GM18511 (cell line): Measurements from ENCODE around the gene NT5DC1.
A peak's percentile ranks its signal among the peaks of the same experiment; 100 is the strongest.

Experiments
- ATAC-seq: cut with Tn5 transposase; IDR thresholded peaks from one replicate; pipeline ENCODE4 v1.9.1; 2021; ENCODE audit warnings: mild to moderate bottlenecking, moderate library complexity; ENCODE audit not compliant: unreplicated experiment

Gene NT5DC1

GRCh38 chr6:116234689-116235088 lies 134.0 kb downstream of the NT5DC1 start:
- no peak for ATAC-seq

DNA sequence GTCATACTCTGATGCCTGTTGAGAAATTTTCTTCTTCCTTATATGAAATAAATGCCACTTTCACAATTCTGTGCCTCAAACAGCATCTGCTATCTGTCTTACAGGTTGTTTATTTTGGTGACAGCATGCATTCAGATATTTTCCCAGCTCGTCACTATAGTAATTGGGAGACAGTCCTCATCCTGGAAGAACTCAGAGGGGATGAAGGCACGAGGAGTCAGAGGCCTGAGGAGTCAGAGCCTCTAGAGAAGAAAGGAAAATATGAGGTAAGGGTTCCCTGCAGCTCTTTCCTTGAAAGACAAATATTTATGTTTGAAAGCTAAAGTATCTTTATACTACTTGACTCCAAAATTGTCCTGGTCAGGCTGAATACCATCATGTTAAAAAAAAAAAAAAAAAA lies 137.4 kb downstream of the NT5DC1 start:
- no peak for ATAC-seq

DNA sequence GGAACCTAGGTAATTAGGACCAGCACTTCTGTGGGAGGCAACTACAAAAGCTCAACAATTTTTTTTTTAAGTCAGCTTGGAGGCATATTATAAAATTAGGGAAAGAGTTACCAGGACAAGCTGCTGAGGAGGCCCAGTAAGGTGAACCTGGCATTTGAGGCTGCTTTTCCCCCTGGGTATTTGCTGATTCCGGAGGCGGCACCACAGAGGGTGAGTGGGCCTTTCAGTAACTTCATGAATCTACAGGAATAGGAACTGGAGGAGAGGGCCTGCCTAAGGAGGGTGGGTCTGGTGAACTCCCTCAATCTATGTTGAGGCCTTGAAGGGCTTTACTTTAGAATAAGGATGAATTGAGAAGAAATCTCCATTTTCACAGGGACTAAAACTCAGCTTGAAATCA lies 138.6 kb downstream of the NT5DC1 start:
- ATAC-seq, result no peak

DNA sequence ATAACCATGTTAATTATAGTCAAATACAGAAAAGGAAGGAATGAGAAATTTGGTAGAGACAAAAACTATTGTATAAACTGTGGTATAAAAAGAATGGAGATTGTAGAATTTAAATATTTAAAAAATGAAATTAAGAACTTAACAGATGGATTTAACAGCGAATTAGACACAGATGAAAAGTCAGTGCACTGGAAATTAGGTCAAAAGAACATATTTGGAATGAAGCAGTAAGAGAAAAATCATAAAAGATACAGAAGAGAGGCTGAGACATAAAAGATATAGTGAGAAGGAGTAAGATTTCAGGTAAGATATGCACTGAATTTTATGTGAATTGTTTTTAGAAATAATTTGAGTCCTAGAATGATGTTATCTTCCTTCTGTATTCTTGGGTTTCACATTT lies 139.2 kb downstream of the NT5DC1 start:
- ATAC-seq, result no peak

GRCh38 chr6:116244284-116244683 lies 143.6 kb downstream of the NT5DC1 start:
- ATAC-seq, result no peak

GRCh38 chr6:116246089-116246488 lies 145.4 kb downstream of the NT5DC1 start:
- ATAC-seq, result no peak

DNA sequence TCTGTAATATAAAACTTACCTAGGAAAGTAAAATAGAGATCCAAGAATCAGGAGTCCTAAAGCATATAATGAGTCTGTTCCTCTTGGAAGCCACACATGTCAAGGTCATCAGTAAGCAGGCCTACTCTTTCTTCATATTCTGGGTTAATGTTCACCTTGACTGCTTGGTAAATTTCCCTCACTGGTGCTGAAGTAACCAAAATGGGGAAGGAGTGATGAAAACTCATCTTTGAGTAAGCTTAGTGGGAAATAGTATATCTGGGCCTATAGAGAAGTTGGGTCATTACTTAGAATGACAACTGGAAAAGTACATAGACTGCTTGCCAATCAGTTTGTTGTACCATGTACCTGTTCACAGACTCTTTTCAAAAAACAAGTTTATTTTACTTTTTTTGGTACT lies 146.6 kb downstream of the NT5DC1 start:
- no peak for ATAC-seq

- ATAC-seq, result no peak
These were observed 147.9 kb downstream of the NT5DC1 start for GRCh38 chr6:116248577-116248976.

DNA sequence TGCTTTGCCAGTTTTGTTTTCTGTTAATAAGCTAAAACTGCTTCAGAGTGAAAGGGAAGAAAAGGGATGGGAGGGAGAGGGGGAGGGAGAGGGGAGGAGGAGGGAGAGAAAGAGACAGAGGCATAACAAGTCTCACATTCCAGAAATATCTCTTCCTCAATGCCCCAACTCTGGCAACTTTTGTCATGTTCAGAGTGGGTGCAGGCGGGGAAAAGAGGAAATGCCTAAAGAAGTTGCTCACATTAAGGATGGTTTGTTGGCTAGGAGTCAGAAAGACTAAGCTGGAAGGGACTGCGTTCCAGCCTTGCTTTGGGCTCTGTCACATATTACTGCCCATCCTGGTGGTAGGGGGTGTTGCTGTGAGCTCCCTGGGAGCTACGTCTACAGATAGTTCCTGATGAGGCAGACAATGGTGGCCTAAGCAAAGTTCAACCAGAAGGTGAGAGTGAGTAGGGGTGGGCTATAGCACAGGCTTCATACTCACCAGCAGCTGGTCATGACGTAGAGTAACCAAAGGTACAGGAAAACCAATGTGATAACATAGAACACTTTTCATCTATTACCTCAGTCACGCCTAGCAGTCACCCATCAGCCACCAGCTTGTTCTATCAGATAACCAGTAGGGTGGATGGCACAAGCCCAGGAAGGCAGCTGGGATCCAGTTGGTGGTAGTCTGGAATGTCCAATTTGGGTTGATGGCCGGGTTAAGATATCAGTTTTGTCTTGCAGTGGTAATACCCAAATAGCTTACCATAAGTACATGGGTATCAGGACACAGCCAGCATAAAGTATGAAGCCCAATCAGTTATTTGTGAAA lies 151.1 kb downstream of the NT5DC1 start:
- no peak for ATAC-seq

DNA sequence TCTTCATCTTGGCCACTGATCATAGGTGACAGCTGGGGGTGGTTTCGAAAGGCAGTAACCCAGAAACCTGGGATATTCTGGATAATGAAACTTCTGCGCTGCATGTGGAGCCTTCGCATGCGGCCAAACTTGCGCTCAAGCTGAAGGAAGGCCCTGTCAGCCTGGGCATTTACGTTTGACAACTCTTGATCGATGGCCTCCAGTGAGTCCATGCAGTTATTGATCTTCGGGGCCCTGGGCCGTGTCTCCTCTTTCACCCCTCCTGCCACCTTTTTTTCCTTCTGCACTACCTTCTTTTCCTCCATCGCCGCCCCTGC lies 152.5 kb downstream of the NT5DC1 start:
- ATAC-seq, result no peak

GRCh38 chr6:116253505-116254296 lies 153.0 kb downstream of the NT5DC1 start, which contains the start of gene TSPYL4:
TSS of gene TSPYL4 (minus strand) at chr6:116254075. CDS start at chr6:116254008, 67 bp downstream.
- ATAC-seq, result peak; percentile 99

DNA sequence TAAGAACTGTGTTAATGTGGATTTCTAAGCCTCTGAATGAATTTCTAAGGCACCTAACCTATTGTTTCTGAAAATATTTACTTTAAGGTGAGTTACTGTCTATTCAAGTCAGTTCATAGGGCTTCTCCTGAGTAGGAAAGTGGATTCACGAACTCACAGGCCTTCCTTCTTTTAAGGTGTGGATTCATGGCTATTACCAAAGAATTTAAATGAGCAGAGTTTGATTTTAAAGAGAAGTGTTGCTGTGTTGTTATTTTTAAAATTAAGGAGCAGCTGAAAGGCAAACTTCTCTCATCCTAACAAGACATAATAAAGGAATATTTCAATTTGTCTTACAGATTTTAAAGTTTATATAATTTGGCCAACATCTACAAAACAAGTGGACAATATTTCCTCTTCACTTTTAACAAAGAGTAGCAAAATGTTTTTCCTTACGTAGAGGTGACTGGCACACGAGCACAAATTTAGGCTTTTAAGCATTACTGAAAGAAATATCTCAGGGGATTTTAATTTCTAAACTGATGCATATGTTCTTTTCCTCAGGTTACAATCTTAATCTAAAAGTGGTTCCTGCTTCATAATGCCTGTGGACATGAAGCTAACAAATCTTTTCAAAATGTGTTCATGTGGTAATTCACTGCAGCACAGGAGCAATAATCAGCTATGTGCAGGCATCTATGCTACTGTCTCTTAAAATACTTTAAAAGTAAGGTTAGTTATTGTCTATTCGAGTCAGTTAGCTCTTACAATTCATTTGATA lies 153.8 kb downstream of the NT5DC1 start:
- peak; percentile 41 for ATAC-seq

- no peak for ATAC-seq
These were observed 154.7 kb downstream of the NT5DC1 start for GRCh38 chr6:116255246-116255800.

DNA sequence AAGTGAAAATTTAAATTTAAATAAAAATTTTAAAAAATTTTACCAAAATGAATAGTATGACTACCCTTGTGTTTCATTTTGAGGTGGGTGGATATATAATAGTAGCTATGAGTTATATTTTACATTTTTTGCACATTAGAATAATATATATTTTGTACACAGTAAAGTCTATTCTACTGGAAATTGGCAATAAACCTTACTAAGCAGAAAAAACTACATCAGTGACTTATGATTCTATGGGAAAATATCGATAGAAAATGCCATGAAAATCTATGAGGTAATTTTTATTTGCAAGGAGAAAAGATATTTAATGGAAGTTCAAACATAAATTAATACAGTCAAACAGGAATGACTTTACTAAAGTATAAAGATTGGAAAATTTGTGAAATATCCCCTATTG lies 156.0 kb downstream of the NT5DC1 start:
- ATAC-seq, result no peak

DNA sequence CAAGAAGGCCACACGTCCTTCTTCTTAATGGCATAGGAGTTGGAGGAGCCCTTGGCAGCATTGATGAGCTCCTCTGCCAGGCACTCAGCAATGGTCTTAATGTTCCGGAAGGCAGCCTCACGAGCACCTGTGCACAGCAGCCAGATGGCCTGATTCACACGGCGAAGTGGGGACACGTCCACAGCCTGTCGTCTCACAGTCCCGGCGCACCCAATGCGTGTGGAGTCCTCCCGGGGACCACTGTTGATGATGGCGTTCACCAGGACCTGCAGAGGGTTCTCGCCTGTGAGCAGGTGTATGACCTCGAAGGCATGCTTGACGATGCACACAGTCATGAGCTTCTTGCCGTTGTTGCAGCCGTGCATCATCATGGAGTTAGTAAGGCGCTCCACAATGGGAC lies 157.9 kb downstream of the NT5DC1 start:
- ATAC-seq, result no peak

- no peak for ATAC-seq
These were observed 162.7 kb downstream of the NT5DC1 start for GRCh38 chr6:116263353-116263752.

- ATAC-seq, result no peak
These were observed 164.6 kb downstream of the NT5DC1 start for GRCh38 chr6:116265041-116265829.

GRCh38 chr6:116266803-116267202 lies 166.2 kb downstream of the NT5DC1 start:
- no peak for ATAC-seq

GRCh38 chr6:116267836-116268588 lies 167.4 kb downstream of the NT5DC1 start:
- peak; percentile 16 for ATAC-seq
